Common myeloid progenitor, CD34-positive (primary cell): ENCODE measurements around the gene PKN1.
"Not testable (repeated sequence)": the region's sequence is repeated elsewhere in the genome, so short reads cannot be mapped to it uniquely, and the experiment has no call there.

Experiments
- CTCF ChIA-PET: fragments of 350-600 bp; sonication (Branson Sonifier 250); formaldehyde crosslinking; loops from one replicate; lab custom pipeline; 2021; ENCODE audit warnings: antibody characterized with exemption; lab: Charles Lee
- POLR2A ChIA-PET: fragments of 350-600 bp; sonication (Branson Sonifier 250); formaldehyde crosslinking; loops from one replicate; lab custom pipeline; 2021; ENCODE audit warnings: antibody characterized with exemption; lab: Charles Lee
- DNase-seq, 3 donors: peaks; one replicate each; pipeline versions ENCODE4 v3.0.0 to v3.0.0-alpha.2; 2013
- H3K27ac ChIP-seq, 2 experiments: 1 replicate in 1 of 2; 2 replicates in 1 of 2; pipeline ENCODE4 v1.7.0; 2013; ENCODE audit warnings: inconsistent platforms in 2 of 2, low read length in 2 of 2, mild to moderate bottlenecking in 2 of 2, low read depth in 1 of 2, moderate library complexity in 1 of 2; ENCODE audit not compliant: severe bottlenecking in 2 of 2, insufficient read depth in 1 of 2, poor library complexity in 1 of 2
- H3K27me3 ChIP-seq, 5 experiments: replicated peaks in 2 of 5; 1 replicate in 3 of 5; 2 replicates in 2 of 5; pipeline versions ENCODE4 v1.6.1 to v1.7.0; 2013; ENCODE audit warnings: low read length in 4 of 5, mild to moderate bottlenecking in 2 of 5, moderate library complexity in 2 of 5, inconsistent platforms in 1 of 5; ENCODE audit not compliant: insufficient read depth in 5 of 5, control insufficient read depth in 4 of 5
- H3K36me3 ChIP-seq, 4 experiments: 1 replicate in 2 of 4; 2 replicates in 2 of 4; pipeline versions ENCODE4 v1.6.1 to v1.7.0; 2013; ENCODE audit warnings: low read length in 3 of 4, control low read depth in 1 of 4, mild to moderate bottlenecking in 1 of 4; ENCODE audit not compliant: control insufficient read depth in 4 of 4, insufficient read depth in 4 of 4
- H3K4me1 ChIP-seq, 4 experiments: 1 replicate in 3 of 4; 2 replicates in 1 of 4; pipeline versions ENCODE4 v1.6.1 to v1.7.1; 2013; ENCODE audit warnings: low read length in 3 of 4, mild to moderate bottlenecking in 3 of 4, control low read depth in 1 of 4, inconsistent platforms in 1 of 4, moderate library complexity in 1 of 4; ENCODE audit not compliant: control insufficient read depth in 4 of 4, insufficient read depth in 4 of 4; ENCODE audit errors: control extremely low read depth in 1 of 4
- H3K4me3 ChIP-seq, 7 experiments: 1 replicate in 4 of 7; 2 replicates in 3 of 7; pipeline versions ENCODE4 v1.5.1 to v1.7.0; 2013; ENCODE audit warnings: mild to moderate bottlenecking in 7 of 7, low read length in 6 of 7, moderate library complexity in 6 of 7, inconsistent platforms in 2 of 7, low read depth in 2 of 7, control low read depth in 1 of 7; ENCODE audit not compliant: insufficient read depth in 4 of 7, control insufficient read depth in 1 of 7; ENCODE audit errors: extremely low read depth in 1 of 7
- H3K9me3 ChIP-seq, 5 experiments: 1 replicate in 4 of 5; 2 replicates in 1 of 5; pipeline versions ENCODE4 v1.6.1 to v1.7.1; 2013; ENCODE audit warnings: low read length in 4 of 5, mild to moderate bottlenecking in 2 of 5, inconsistent platforms in 1 of 5, low read depth in 1 of 5, moderate library complexity in 1 of 5; ENCODE audit not compliant: control insufficient read depth in 4 of 5, insufficient read depth in 2 of 5; ENCODE audit errors: control extremely low read depth in 1 of 5
- WGBS: methylation state at CpG from one replicate; pipeline ENCODE4 v1.1.5; 2013; ENCODE audit not compliant: insufficient coverage; 5-methylcytosine and 5-hydroxymethylcytosine counted together

PKN1 gene

DNA sequence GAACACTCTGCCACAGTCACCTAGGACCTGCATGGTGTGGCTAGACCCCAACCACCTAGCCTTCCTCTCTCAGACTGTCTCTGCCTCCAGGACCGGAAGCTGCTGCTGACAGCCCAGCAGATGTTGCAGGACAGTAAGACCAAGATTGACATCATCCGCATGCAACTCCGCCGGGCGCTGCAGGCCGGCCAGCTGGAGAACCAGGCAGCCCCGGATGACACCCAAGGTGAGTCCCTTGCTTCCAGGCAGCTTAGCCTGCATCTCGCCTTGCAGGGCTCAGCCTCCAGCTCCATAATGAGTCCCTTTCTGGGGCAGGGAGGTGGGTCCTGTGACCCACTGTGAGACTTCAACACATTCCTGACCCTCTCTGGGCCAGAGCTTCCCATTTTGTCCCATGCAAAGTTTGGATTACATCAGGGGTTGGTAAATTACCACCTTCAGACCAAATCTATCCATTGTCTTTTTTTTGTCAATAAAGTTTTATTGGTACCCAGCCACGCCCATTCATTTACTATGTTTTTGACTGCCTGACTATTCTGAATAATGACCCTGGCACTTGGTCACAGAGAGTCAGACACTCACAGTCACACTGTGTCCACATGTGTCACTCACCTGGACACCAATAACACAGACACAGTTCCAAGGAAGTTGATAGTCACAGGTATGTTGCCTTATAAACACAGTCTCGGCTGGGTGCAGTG, 13.4 kb downstream of the PKN1 start:
- H3K36me3 ChIP-seq = peaks cover 27 to 93% (median 63%) of the 10 kb centered on the region in 4 experiments
- WGBS = 92% methylated on average over 10 of the region's 10 CpGs
- POLR2A ChIA-PET = no interaction called here

GRCh38 chr19:14449321-14449720, 16.2 kb downstream of the PKN1 start:
- Histone ChIP-seq H3K27me3 (no peaks in the 10 kb centered on the region), H3K36me3 (peaks cover 22 to 88% (median 48%) of the 10 kb centered on the region in 4 experiments), H3K4me3 (no peak overlapping the region), H3K4me1 (no peaks in the 10 kb centered on the region), H3K9me3 (no peaks in the 10 kb centered on the region), H3K27ac (no peak overlapping the region)
- WGBS = 94% methylated on average over 5 of the region's 6 CpGs
- ChIA-PET CTCF (interaction anchor here (1.6 kb wide), 1 partner anchor 17 kb away, joined by 3 read pairs; no protein-coding TSS in a partner anchor), POLR2A (no interaction called here)
- no peak for DNase-seq

More for the DNA sequence above, 13.4 kb downstream of the PKN1 start:
- DNase-seq = no peak
- CTCF ChIA-PET = interaction anchor here (1.4 kb wide), 1 partner anchor 9 kb away, joined by 3 read pairs; no protein-coding TSS in a partner anchor
- H3K4me3 ChIP-seq = no peak overlapping the region
- H3K9me3 ChIP-seq = no peaks in the 10 kb centered on the region
- no peak overlapping the region for H3K27ac ChIP-seq
- H3K27me3 ChIP-seq = no peaks in the 10 kb centered on the region
- H3K4me1 ChIP-seq = no peaks in the 10 kb centered on the region

- DNase-seq = peak; percentile 81 to 87 (median 87)
- no peak overlapping the region for H3K4me3 ChIP-seq
- POLR2A ChIA-PET = no interaction called here
- H3K27ac ChIP-seq = no peak overlapping the region
- WGBS = 93% methylated on average over 21 of the region's 30 CpGs
- H3K27me3 ChIP-seq = no peaks in the 10 kb centered on the region
- no peaks in the 10 kb centered on the region for H3K9me3 ChIP-seq
- peaks cover 27 to 86% (median 50%) of the 10 kb centered on the region in 4 experiments for H3K36me3 ChIP-seq
- no peaks in the 10 kb centered on the region for H3K4me1 ChIP-seq
- CTCF ChIA-PET = interaction anchor here (1.1 to 1.6 kb wide), 3 partner anchors 16 to 23 kb away, joined by 3 to 4 read pairs (median 3); no protein-coding TSS in a partner anchor
These were observed 17.2 kb downstream of the PKN1 start for GRCh38 chr19:14450168-14450874.

- POLR2A ChIA-PET = no interaction called here
- Histone ChIP-seq H3K4me1 (no peaks in the 10 kb centered on the region), H3K27me3 (no peaks in the 10 kb centered on the region), H3K9me3 (no peaks in the 10 kb centered on the region), H3K4me3 (no peak overlapping the region), H3K27ac (no peak overlapping the region), H3K36me3 (peaks cover 27 to 82% (median 52%) of the 10 kb centered on the region in 4 experiments)
- over 99% methylated on average over 19 of the region's 19 CpGs for WGBS
- no peak for DNase-seq
- CTCF ChIA-PET = interaction anchor here (1.1 to 1.5 kb wide), 2 partner anchors 15 to 22 kb away, joined by 3 to 4 read pairs; no protein-coding TSS in a partner anchor
These were observed 17.8 kb downstream of the PKN1 start for GRCh38 chr19:14450876-14451275.

DNA sequence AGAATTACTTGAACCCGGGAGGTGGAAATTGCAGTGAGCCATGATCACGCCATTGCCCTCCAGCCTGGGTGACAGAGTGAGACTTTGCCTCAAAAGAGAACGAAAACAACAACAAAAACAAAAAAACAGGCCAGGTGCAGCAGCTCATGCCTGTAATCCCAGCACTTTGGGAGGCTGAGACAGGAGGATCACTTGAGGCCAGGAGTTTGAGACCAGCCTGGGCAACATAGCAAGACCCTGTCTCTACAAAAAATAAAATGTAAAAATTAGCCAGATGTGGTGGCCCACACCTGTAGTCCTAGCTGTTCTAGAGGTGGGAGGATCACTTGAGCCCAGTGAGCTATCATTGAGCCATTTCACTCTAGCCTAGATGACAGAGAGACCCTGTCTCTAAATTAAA, 19.2 kb downstream of the PKN1 start:
- H3K27ac ChIP-seq, DNase-seq, H3K9me3 ChIP-seq, H3K27me3 ChIP-seq, H3K4me3 ChIP-seq, POLR2A ChIA-PET, H3K4me1 ChIP-seq: not testable (repeated sequence)
- peaks cover 20 to 75% (median 45%) of the 10 kb centered on the region in 4 experiments for H3K36me3 ChIP-seq
- WGBS = 90% methylated on average over 3 of the region's 3 CpGs
- CTCF ChIA-PET = interaction anchor here (1.0 to 1.5 kb wide), 2 partner anchors 20 to 21 kb away, joined by 3 read pairs; no protein-coding TSS in a partner anchor

- Histone ChIP-seq H3K27ac (no peak overlapping the region), H3K36me3 (peaks cover 22 to 76% (median 49%) of the 10 kb centered on the region in 4 experiments), H3K27me3 (no peaks in the 10 kb centered on the region), H3K4me1 (no peaks in the 10 kb centered on the region), H3K4me3 (no peak overlapping the region), H3K9me3 (no peaks in the 10 kb centered on the region)
- WGBS = 76% methylated on average over 5 of the region's 5 CpGs
- CTCF ChIA-PET = interaction anchor here (1.0 to 2.7 kb wide), 3 partner anchors 8 to 31 kb away, joined by 4 to 7 read pairs (median 6); no protein-coding TSS in a partner anchor
- POLR2A ChIA-PET = interaction anchor here (0.6 kb wide), 1 partner anchor 58 kb away, joined by 5 read pairs; the partner anchor contains the start of gene DNAJB1
- DNase-seq = no peak
These were observed 26.6 kb downstream of the PKN1 start for GRCh38 chr19:14459703-14460102.
